Measurements from ENCODE around the gene SCFD2. TPM values are rescaled to one million over a fixed set of nuclear protein-coding genes. Genes with fewer than 3 reads are reported as not detected.
"Not testable (repeated sequence)": the region's sequence is repeated elsewhere in the genome, so short reads cannot be mapped to it uniquely, and the experiment has no call there.

Gene SCFD2
- polyA plus RNA-seq, 1 donor, result 8.2 TPM

DNA sequence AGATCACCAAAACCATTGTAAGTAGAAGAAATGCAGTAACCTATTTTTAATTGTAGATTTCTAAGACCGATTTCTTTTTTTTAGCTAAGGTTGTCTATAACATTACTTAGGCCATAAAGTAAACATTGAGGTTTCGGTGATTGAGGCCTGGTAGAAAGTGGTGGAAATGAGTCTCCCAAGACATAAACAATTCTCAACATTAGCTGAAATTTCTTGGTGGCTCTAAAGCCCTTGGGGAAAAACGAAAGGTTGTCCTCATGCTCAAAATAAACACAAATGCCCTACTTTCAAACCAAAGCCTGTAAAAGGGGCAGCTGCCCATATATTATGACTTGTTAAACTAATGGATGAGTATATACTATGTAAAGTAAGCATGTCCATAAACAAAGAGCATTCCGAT is 98.8 kb downstream of the SCFD2 start:
- Histone ChIP-seq H3K36me3 (ENCODE audit: control insufficient read depth, insufficient read depth, low read length) (no peaks in the 10 kb centered on the region), H3K9me3 (ENCODE audit: control insufficient read depth, low read depth, low read length) (no peaks in the 10 kb centered on the region), H3K4me1 (ENCODE audit: control insufficient read depth, insufficient read depth, low read length) (no peaks in the 10 kb centered on the region), H3K27ac (ENCODE audit: low read length) (no peak overlapping the region), H3K4me3 (ENCODE audit: low read length) (no peak overlapping the region), H3K27me3 (ENCODE audit: control insufficient read depth, insufficient read depth, low read length) (no peaks in the 10 kb centered on the region)
- 67% methylated on average over 3 of the region's 4 CpGs for WGBS (ENCODE audit: insufficient coverage, low lambda C conversion rate)
- DNase-seq, result no peak

DNA sequence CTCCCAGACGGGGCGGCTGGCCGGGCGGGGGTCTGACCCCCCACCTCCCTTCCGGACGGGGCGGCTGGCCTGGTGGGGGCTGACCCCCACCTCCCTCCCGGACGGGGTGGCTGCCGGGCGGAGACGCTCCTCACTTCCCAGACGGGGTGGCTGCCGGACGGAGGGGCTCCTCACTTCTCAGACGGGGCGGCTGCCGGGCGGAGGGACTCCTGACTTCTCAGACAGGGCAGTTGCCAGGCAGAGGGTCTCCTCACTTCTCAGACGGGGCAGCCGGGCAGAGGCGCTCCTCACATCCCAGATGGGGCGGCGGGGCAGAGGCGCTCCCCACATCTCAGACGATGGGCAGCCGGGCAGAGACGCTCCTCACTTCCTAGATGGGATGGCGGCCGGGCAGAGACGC is 109.9 kb downstream of the SCFD2 start:
- H3K4me3 ChIP-seq (ENCODE audit: low read length); H3K9me3 ChIP-seq (ENCODE audit: control insufficient read depth, low read depth, low read length); H3K4me1 ChIP-seq (ENCODE audit: control insufficient read depth, insufficient read depth, low read length); H3K36me3 ChIP-seq (ENCODE audit: control insufficient read depth, insufficient read depth, low read length); H3K27me3 ChIP-seq (ENCODE audit: control insufficient read depth, insufficient read depth, low read length); H3K27ac ChIP-seq (ENCODE audit: low read length); DNase-seq: not testable (repeated sequence)
- no CpG with 5 or more reads among the region's 31 CpGs for WGBS (ENCODE audit: insufficient coverage, low lambda C conversion rate)

DNA sequence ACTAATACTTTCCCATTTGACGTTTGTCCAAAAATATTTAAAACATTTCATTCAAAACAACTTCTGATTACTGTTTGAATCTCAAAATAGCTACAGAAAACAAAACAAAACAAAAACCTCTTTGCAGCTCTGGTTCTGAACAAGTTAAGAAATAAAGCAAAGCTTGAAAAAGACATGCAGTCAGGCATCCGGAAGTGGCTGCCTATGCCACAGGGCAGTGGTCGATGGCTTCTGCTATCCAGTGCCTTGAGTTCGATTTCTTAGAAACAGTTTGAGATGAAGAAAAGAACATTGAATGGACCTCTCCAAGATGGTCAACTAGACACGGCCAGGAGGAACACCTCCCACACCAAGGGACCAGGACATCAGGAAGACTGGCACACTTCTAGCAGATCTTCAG is 125.3 kb downstream of the SCFD2 start:
- Histone ChIP-seq H3K4me1 (ENCODE audit: control insufficient read depth, insufficient read depth, low read length) (no peaks in the 10 kb centered on the region), H3K36me3 (ENCODE audit: control insufficient read depth, insufficient read depth, low read length) (no peaks in the 10 kb centered on the region), H3K9me3 (ENCODE audit: control insufficient read depth, low read depth, low read length) (peaks cover 8% of the 10 kb centered on the region), H3K4me3 (ENCODE audit: low read length) (no peak overlapping the region), H3K27ac (ENCODE audit: low read length) (no peak overlapping the region), H3K27me3 (ENCODE audit: control insufficient read depth, insufficient read depth, low read length) (no peaks in the 10 kb centered on the region)
- DNase-seq, result no peak
- WGBS (ENCODE audit: insufficient coverage, low lambda C conversion rate), result 100% methylated on average over 1 of the region's 5 CpGs

DNA sequence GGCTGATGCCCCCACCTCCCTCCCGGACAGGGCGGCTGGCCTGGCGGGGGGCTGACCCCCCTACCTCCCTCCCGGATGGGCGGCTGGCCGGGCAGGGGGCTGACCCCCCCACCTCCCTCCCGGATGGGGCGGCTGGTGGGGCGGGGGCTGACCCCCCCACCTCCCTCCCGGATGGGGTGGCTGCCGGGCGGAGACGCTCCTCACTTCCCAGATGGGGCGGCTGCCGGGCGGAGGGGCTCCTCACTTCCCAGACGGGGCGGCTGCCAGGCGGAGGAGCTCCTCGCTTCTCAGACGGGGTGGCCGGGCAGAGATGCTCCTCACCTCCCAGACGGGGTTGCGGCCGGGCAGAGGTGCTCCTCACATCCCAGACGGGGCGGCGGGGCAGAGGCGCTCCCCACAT is 127.5 kb downstream of the SCFD2 start:
- H3K4me3 ChIP-seq (ENCODE audit: low read length); H3K4me1 ChIP-seq (ENCODE audit: control insufficient read depth, insufficient read depth, low read length); H3K36me3 ChIP-seq (ENCODE audit: control insufficient read depth, insufficient read depth, low read length); H3K27ac ChIP-seq (ENCODE audit: low read length); DNase-seq; H3K27me3 ChIP-seq (ENCODE audit: control insufficient read depth, insufficient read depth, low read length); H3K9me3 ChIP-seq (ENCODE audit: control insufficient read depth, low read depth, low read length): not testable (repeated sequence)
- no CpG with 5 or more reads among the region's 29 CpGs for WGBS (ENCODE audit: insufficient coverage, low lambda C conversion rate)

DNA sequence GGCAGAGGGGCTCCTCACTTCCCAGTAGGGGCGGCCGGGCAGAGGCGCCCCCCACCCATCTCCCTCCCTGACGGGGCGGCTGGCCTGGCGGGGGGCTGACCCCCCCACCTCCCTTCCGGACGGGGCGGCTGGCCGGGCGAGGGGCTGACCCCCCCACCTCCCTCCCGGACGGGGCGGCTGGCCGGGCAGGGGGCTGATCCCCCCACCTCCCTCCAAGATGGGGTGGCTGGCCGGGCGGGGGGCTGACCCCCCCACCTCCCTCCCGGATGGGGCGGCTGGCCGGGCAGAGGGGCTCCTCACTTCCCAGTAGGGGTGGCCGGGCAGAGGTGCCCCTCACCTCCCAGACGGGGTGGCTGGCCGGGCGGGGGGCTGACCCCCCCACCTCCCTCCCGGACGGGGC is 128.1 kb downstream of the SCFD2 start:
- H3K27me3 ChIP-seq (ENCODE audit: control insufficient read depth, insufficient read depth, low read length); H3K27ac ChIP-seq (ENCODE audit: low read length); H3K4me1 ChIP-seq (ENCODE audit: control insufficient read depth, insufficient read depth, low read length); DNase-seq; H3K4me3 ChIP-seq (ENCODE audit: low read length); H3K9me3 ChIP-seq (ENCODE audit: control insufficient read depth, low read depth, low read length); H3K36me3 ChIP-seq (ENCODE audit: control insufficient read depth, insufficient read depth, low read length): not testable (repeated sequence)
- no CpG with 5 or more reads among the region's 26 CpGs for WGBS (ENCODE audit: insufficient coverage, low lambda C conversion rate)

DNA sequence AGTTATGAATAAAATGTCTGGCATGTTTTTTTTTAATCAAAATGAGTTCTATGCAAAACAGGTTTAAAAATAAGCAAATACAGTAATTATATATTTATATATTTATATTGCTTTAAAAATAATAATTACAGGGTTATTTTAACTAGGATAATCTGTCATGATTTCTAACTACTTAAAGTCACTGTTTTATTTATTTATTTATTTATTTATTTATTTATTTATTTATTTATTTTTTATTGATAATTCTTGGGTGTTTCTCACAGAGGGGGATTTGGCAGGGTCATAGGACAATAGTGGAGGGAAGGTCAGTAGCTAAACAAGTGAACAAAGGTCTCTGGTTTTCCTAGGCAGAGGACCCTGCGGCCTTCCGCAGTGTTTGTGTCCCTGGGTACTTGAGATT is 129.2 kb downstream of the SCFD2 start:
- WGBS (ENCODE audit: insufficient coverage, low lambda C conversion rate), result no CpG with 5 or more reads among the region's 2 CpGs
- not testable (repeated sequence) for H3K9me3 ChIP-seq (ENCODE audit: control insufficient read depth, low read depth, low read length)

DNA sequence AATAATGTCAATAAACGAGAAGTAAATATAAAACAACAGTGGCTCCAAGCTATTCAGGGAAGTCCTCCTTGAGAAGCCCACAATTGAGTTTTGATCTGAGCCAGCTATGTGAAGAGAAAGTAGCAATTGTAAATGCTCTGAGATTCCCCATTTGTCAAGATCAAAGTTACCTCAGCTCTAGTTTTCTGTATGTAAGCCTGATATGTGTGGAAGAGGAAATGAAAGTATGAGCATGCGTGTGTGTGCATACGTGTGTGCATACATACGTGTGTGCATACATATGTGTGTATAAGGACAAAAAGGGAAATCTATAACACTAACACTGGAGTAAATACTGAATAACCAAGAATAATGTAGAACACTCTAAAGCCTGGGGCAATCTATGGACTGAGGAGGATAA is 130.3 kb downstream of the SCFD2 start:
- H3K27ac ChIP-seq (ENCODE audit: low read length), result no peak overlapping the region
- H3K4me1 ChIP-seq (ENCODE audit: control insufficient read depth, insufficient read depth, low read length), result no peaks in the 10 kb centered on the region
- 80% methylated on average over 1 of the region's 4 CpGs for WGBS (ENCODE audit: insufficient coverage, low lambda C conversion rate)
- H3K9me3 ChIP-seq (ENCODE audit: control insufficient read depth, low read depth, low read length), result peaks cover 4% of the 10 kb centered on the region
- no peaks in the 10 kb centered on the region for H3K36me3 ChIP-seq (ENCODE audit: control insufficient read depth, insufficient read depth, low read length)
- H3K4me3 ChIP-seq (ENCODE audit: low read length), result no peak overlapping the region
- H3K27me3 ChIP-seq (ENCODE audit: control insufficient read depth, insufficient read depth, low read length), result no peaks in the 10 kb centered on the region
- DNase-seq, result no peak

More for the DNA sequence above, 129.2 kb downstream of the SCFD2 start:
- not testable (repeated sequence) for H3K27ac ChIP-seq (ENCODE audit: low read length); H3K27me3 ChIP-seq (ENCODE audit: control insufficient read depth, insufficient read depth, low read length); H3K4me1 ChIP-seq (ENCODE audit: control insufficient read depth, insufficient read depth, low read length); H3K36me3 ChIP-seq (ENCODE audit: control insufficient read depth, insufficient read depth, low read length); H3K4me3 ChIP-seq (ENCODE audit: low read length); DNase-seq

DNA sequence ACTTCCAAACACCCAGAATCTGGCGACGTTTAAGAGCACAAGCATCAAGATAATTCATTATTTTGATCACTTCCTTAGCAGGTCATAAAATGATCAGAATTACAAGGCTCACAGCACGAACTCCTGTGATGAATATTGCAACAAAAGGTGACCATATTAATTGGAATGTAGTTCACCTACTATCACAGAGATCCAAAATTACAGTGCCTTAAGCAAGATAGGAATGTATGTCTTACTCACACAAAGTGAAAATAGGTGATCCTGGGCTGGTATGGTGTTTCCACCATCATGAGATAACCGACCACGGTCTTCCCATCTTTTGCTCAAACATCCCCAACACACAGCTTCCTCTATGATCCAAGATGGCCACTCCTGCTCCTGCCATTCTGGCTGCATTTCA is 131.2 kb downstream of the SCFD2 start:
- Histone ChIP-seq H3K36me3 (ENCODE audit: control insufficient read depth, insufficient read depth, low read length) (no peaks in the 10 kb centered on the region), H3K27ac (ENCODE audit: low read length) (no peak overlapping the region), H3K27me3 (ENCODE audit: control insufficient read depth, insufficient read depth, low read length) (no peaks in the 10 kb centered on the region), H3K4me1 (ENCODE audit: control insufficient read depth, insufficient read depth, low read length) (no peaks in the 10 kb centered on the region), H3K9me3 (ENCODE audit: control insufficient read depth, low read depth, low read length) (peaks cover 4% of the 10 kb centered on the region), H3K4me3 (ENCODE audit: low read length) (no peak overlapping the region)
- DNase-seq, result no peak
- no CpG with 5 or more reads among the region's 5 CpGs for WGBS (ENCODE audit: insufficient coverage, low lambda C conversion rate)

DNA sequence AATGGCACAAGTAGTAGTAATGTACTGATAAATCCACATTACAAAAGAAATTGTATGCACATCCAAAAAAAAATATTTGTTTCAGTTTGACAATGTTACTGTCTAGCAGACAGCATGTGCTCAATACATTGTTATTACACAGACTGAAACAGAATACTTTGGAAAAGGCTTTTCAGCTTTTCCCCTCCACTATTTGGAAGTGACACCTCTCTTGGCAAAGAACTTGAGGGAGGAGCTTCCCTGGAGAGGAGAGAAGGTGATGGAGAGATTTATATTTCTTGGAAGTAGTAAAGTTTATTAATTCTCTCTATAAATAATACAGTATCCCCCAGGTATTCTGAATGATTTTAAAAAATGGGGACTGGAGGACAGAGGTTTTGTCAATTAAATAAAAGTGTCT is 131.8 kb downstream of the SCFD2 start:
- no peaks in the 10 kb centered on the region for H3K36me3 ChIP-seq (ENCODE audit: control insufficient read depth, insufficient read depth, low read length)
- H3K27ac ChIP-seq (ENCODE audit: low read length), result no peak overlapping the region
- no peaks in the 10 kb centered on the region for H3K27me3 ChIP-seq (ENCODE audit: control insufficient read depth, insufficient read depth, low read length)
- DNase-seq, result no peak
- no peaks in the 10 kb centered on the region for H3K9me3 ChIP-seq (ENCODE audit: control insufficient read depth, low read depth, low read length)
- H3K4me3 ChIP-seq (ENCODE audit: low read length), result no peak overlapping the region
- H3K4me1 ChIP-seq (ENCODE audit: control insufficient read depth, insufficient read depth, low read length), result no peaks in the 10 kb centered on the region

DNA sequence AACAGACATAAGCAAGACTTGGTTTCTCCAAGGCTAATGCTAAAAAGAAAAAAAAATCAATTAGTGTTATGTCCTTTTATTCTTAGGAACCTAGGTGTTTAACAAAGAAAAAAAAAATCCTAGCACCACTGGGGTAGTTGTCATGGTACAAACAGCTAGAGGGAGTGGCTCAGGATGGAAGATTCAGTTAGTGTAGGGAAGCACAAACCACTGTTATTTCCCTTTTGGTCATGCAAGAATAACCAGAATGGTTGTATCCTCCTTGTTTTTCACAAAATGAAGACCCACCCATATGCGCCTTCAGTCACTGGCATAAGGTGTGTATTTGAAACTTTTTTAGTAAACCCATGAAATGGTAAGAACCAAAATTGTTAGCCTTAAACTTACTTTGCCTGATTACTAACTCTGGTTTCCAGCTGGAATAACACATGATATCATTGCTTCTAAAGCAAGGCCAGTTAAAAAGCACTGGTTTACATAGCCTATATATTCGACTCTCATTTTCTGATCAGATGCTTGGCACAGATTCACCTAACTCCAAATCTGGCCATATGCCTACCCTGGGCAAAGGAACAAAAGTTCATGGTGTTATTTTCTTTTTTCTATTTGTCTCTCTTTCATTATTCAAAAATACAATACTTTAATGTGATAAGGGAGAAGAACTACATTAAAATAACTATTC is 132.6 kb downstream of the SCFD2 start:
- no peak for DNase-seq
- Histone ChIP-seq H3K27me3 (ENCODE audit: control insufficient read depth, insufficient read depth, low read length) (no peaks in the 10 kb centered on the region), H3K4me3 (ENCODE audit: low read length) (no peak overlapping the region), H3K4me1 (ENCODE audit: control insufficient read depth, insufficient read depth, low read length) (no peaks in the 10 kb centered on the region), H3K9me3 (ENCODE audit: control insufficient read depth, low read depth, low read length) (no peaks in the 10 kb centered on the region), H3K36me3 (ENCODE audit: control insufficient read depth, insufficient read depth, low read length) (no peaks in the 10 kb centered on the region), H3K27ac (ENCODE audit: low read length) (no peak overlapping the region)
- no CpG with 5 or more reads among the region's 2 CpGs for WGBS (ENCODE audit: insufficient coverage, low lambda C conversion rate)

DNA sequence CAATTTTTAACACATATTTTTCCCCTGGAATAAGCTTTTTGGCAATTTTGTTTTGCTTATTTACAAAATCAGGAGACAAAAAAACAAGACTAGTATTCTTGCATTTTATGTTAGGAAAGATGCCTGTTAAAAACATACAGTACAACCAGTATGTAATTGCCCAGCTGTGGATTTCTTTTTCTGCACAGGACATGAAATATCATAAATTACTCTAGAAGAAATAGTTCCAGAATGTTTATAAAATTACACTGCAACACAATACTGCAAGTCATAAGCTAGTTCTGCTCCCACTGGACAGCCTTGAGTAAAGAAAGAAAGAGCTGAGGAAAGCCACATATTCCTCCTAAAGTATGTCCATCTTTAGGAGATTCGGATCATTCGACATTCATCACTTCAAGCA is 133.5 kb downstream of the SCFD2 start:
- Histone ChIP-seq H3K4me3 (ENCODE audit: low read length) (no peak overlapping the region), H3K9me3 (ENCODE audit: control insufficient read depth, low read depth, low read length) (no peaks in the 10 kb centered on the region), H3K27me3 (ENCODE audit: control insufficient read depth, insufficient read depth, low read length) (no peaks in the 10 kb centered on the region), H3K4me1 (ENCODE audit: control insufficient read depth, insufficient read depth, low read length) (no peaks in the 10 kb centered on the region), H3K27ac (ENCODE audit: low read length) (no peak overlapping the region), H3K36me3 (ENCODE audit: control insufficient read depth, insufficient read depth, low read length) (no peaks in the 10 kb centered on the region)
- DNase-seq, result no peak
- WGBS (ENCODE audit: insufficient coverage, low lambda C conversion rate), result no CpG with 5 or more reads among the region's 2 CpGs
